H1 (cell line): ENCODE measurements around the gene IL27RA. TPM values are rescaled to one million over a fixed set of nuclear protein-coding genes. Genes with fewer than 3 reads are reported as not detected.

ENCODE experiments used
- HDAC2 ChIP-seq, 2 experiments: fragments of 300-600 bp in 1 of 2; sonication (generic) in 1 of 2; IDR thresholded peaks; 2 replicates each; pipeline ENCODE4 v1.6.1; 2011 to 2012; ENCODE audit warnings: low read depth in 2 of 2, low read length in 2 of 2, mild to moderate bottlenecking in 2 of 2, moderate library complexity in 2 of 2, borderline replicate concordance in 1 of 2, inconsistent platforms in 1 of 2
- YY1 ChIP-seq: IDR thresholded peaks from 2 replicates; pipeline ENCODE4 v1.6.1; 2011; ENCODE audit warnings: low read depth, mild to moderate bottlenecking, low read length
- polyA plus RNA-seq, 7 experiments: library from polyadenylated mRNA; depleted of rRNA in 3 of 7; stranded (reverse) in 5 of 7; unstranded in 2 of 7; fragments of >200 nt in 5 of 7; fragments of 200-250 nt in 2 of 7; gene quantifications; 1 replicate in 5 of 7; 2 replicates in 1 of 7; 4 replicates in 1 of 7; pipeline versions ENCODE4 v1.2.1 to v1.2.3, GENCODE V29; 2011 to 2013; ENCODE audit warnings: missing spikeins in 2 of 7, mixed read lengths in 2 of 7
- total RNA-seq: library from RNA; stranded (reverse); fragmentation: NEBNext Ultra II Directional; extraction: Animal tissue kit (Norgen Biotek cat#: 25700); gene quantifications from 2 replicates; pipeline ENCODE4 v1.2.1, GENCODE V29; 2021

Gene IL27RA
- total and polyA plus RNA-seq, 2 of the 8 experiments (the other 6 are each of a cell fraction or from before 2014, with no cell fraction given): 9.9 to 14.7 TPM

DNA sequence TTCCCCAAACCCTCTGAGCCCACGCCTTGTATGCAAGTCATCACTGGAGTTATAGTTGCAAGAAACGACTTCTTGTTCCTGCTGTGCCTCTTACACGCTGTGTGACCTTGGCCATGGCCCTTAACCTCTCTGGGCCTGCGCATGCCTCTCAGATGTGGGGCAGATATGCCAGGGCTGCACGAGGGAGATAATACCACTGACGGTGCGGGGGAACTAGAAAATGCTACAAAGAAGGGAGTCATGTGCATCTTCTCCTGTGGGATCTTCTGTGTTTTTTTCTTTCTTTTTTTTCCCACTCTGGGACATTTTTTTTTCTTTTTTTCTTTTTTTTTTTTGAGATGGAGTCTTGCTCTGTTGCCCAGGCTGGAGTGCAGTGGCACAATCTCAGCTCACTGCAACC, 63.3 kb downstream of the IL27RA start (continued):
- TF ChIP-seq HDAC2 (IDR thresholded peaks at IDR 0.05; ENCODE audit: borderline replicate concordance in 1 of 2, low read depth in 2 of 2, low read length in 2 of 2) (no peak), YY1 (no peak)
